Spleen (tissue), 11 donors: ENCODE results near the gene UCP2. TPM values are rescaled to one million over a fixed set of nuclear protein-coding genes. Genes with fewer than 3 reads are reported as not detected.

ENCODE experiments used
- DNase-seq: peaks from one replicate; pipeline ENCODE4 v3.0.0-alpha.2; 2020
- H3K27ac ChIP-seq, 8 donors: fragments of 200-600 bp; sonication (generic) in 7 of 8; 1 replicate in 4 of 8; 2 replicates in 4 of 8; pipeline versions ENCODE4 v1.5.0 to v1.8.0; 2016 to 2021; ENCODE audit warnings: inconsistent platforms in 4 of 8, mild to moderate bottlenecking in 4 of 8, moderate library complexity in 1 of 8
- H3K27me3 ChIP-seq, 7 donors: fragments of 200-600 bp; sonication (generic) in 6 of 7; replicated peaks in 1 of 7; 1 replicate in 4 of 7; 2 replicates in 3 of 7; pipeline versions ENCODE4 v1.5.0 to v1.8.0; 2016 to 2021; ENCODE audit warnings: inconsistent platforms in 3 of 7, mild to moderate bottlenecking in 1 of 7
- H3K36me3 ChIP-seq, 6 donors: fragments of 200-600 bp; sonication (generic) in 5 of 6; 1 replicate in 4 of 6; 2 replicates in 2 of 6; pipeline versions ENCODE4 v1.5.0 to v1.8.0; 2016 to 2021; ENCODE audit warnings: inconsistent platforms in 2 of 6
- H3K4me1 ChIP-seq, 6 donors: fragments of 200-600 bp; sonication (generic) in 5 of 6; 1 replicate in 3 of 6; 2 replicates in 3 of 6; pipeline versions ENCODE4 v1.5.0 to v1.8.0; 2016 to 2021; ENCODE audit warnings: inconsistent platforms in 3 of 6
- H3K4me3 ChIP-seq, 8 donors: fragments of 200-600 bp; sonication (generic) in 7 of 8; 1 replicate in 4 of 8; 2 replicates in 4 of 8; pipeline versions ENCODE4 v1.5.0 to v1.8.0; 2016 to 2021; ENCODE audit warnings: inconsistent platforms in 4 of 8, mild to moderate bottlenecking in 4 of 8, moderate library complexity in 2 of 8
- H3K9me3 ChIP-seq, 8 donors: fragments of 200-600 bp; sonication (generic) in 7 of 8; 1 replicate in 4 of 8; 2 replicates in 4 of 8; pipeline versions ENCODE4 v1.5.0 to v1.8.0; 2016 to 2021; ENCODE audit warnings: inconsistent platforms in 4 of 8
- POLR2A ChIP-seq, 3 donors: fragments of 450-650 bp; IDR thresholded peaks; one replicate each; pipeline ENCODE4 v1.5.1; 2017; ENCODE audit warnings: antibody characterized with exemption in 3 of 3, mild to moderate bottlenecking in 1 of 3
- POLR2AphosphoS5 ChIP-seq, 3 donors: sonication (generic); formaldehyde crosslinking; IDR thresholded peaks; one replicate each; pipeline ENCODE4 v1.5.1; 2017; ENCODE audit warnings: antibody characterized with exemption in 3 of 3
- WGBS, 5 donors: extraction: QIAGEN DNeasy Blood & Tissue Kit in 3 of 5; methylation state at CpG; one replicate each; pipeline versions ENCODE4 v1.1.5 to v1.1.7; 2013 to 2018; 5-methylcytosine and 5-hydroxymethylcytosine counted together
- intact Hi-C: fragments of 100-400 bp; cut with DNase I; formaldehyde crosslinking; loops from one replicate; pipeline ENCODE4 v1.15.0; 2023; ENCODE audit warnings: low total_unique reads
- polyA plus RNA-seq, 3 donors: library from polyadenylated mRNA; stranded (reverse); fragments of 200-250 nt; gene quantifications; one replicate each; pipeline ENCODE4 v1.2.1, GENCODE V29; 2013
- total RNA-seq, 7 donors: library from RNA; depleted of rRNA in 3 of 7; stranded (reverse); fragments of >200 nt in 3 of 7; fragmentation: NEBNext Ultra II Directional in 4 of 7; extraction: Animal tissue kit (Norgen Biotek cat#: 25700) in 4 of 7; gene quantifications; one replicate each; pipeline versions ENCODE4 v1.1.0 to v1.2.1, GENCODE V29; 2016 to 2021
- TF ChIP-seq, protein P1 (sequence below), 11 experiments: fragments of 200-600 bp in 7 of 11; fragments of 450-650 bp in 4 of 11; sonication (generic) in 4 of 11; IDR thresholded peaks in 8 of 11; conservative IDR thresholded peaks in 3 of 11; 1 replicate in 7 of 11; 2 replicates in 4 of 11; pipeline versions ENCODE4 v1.4.0 to v1.8.0; 2016 to 2021; ENCODE audit warnings: antibody characterized with exemption in 11 of 11, inconsistent platforms in 4 of 11, mild to moderate bottlenecking in 1 of 11
- donor health status: healthy with polysubstance abuse.
- donor health status: DM: no; HTN: no; CAD: no; lungs with moderate emphysema.
- donor health status: DM: no; HTN: no; CAD: no.
- donor health status: Bipolar disorder and iron deficiency.
- donor health status: healthy.
- donor health status: DM: no; HTN: no; CAD: no.
- donor health status: DM: yes; HTN: yes; CAD: no.

Gene UCP2
- total and polyA plus RNA-seq, 10 donors = 209 to 556 (median 401) TPM

- intact Hi-C loops = no loop called here
- peak in 1 of 3 donors; percentile 46 for TF ChIP-seq POLR2AphosphoS5 (IDR thresholded peaks at IDR 0.05)
- TF ChIP-seq, protein P1, sequence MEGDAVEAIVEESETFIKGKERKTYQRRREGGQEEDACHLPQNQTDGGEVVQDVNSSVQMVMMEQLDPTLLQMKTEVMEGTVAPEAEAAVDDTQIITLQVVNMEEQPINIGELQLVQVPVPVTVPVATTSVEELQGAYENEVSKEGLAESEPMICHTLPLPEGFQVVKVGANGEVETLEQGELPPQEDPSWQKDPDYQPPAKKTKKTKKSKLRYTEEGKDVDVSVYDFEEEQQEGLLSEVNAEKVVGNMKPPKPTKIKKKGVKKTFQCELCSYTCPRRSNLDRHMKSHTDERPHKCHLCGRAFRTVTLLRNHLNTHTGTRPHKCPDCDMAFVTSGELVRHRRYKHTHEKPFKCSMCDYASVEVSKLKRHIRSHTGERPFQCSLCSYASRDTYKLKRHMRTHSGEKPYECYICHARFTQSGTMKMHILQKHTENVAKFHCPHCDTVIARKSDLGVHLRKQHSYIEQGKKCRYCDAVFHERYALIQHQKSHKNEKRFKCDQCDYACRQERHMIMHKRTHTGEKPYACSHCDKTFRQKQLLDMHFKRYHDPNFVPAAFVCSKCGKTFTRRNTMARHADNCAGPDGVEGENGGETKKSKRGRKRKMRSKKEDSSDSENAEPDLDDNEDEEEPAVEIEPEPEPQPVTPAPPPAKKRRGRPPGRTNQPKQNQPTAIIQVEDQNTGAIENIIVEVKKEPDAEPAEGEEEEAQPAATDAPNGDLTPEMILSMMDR (IDR thresholded peaks at IDR 0.05 in 8 of 11, conservative IDR thresholded peaks at IDR 0.05 in 3 of 11) = no peak
- TF ChIP-seq POLR2A (IDR thresholded peaks at IDR 0.05) = no peak
- Histone ChIP-seq H3K4me1 (peaks cover 0 to 84% (median 48%) of the 10 kb centered on the region in 6 donors), H3K27me3 (no peaks in the 10 kb centered on the region), H3K4me3 (peak overlapping the region in 1 of 8 donors; percentile 34), H3K9me3 (no peaks in the 10 kb centered on the region), H3K27ac (peak overlapping the region; percentile 17 to 86 (median 68)), H3K36me3 (peaks cover 0 to 3% (median 0%) of the 10 kb centered on the region in 6 donors)
- no peak for DNase-seq
- 27 to 48% (median 45%) methylated on average over 2 of the region's 2 CpGs for WGBS, 5 donors
Measured at GRCh38 chr11:73995247-73995646, 12.6 kb upstream of the UCP2 start.

- H3K9me3 ChIP-seq = no peaks in the 10 kb centered on the region
Measured at GRCh38 chr11:73991471-73992006, 8.9 kb upstream of the UCP2 start.

DNA sequence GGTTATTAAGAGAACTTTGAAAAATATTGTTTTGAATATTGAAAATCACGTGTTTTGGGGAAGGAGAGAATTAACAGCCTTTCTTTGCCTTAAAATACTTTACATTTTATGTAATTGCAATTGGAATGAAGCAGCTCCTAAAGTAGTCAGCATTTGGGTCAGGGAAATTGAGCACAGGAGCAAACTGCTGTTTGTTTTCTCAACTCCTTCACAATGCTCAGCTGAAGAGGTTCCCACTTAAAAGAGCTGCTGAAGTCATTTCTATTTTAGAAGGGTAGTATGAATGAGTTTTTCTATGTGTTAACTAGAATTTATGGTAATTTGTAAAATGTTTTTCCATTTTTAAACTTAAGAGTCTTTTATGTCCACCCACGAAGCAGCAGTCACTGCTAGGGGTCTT is 8.1 kb upstream of the UCP2 start:
- no peak for DNase-seq
- Histone ChIP-seq H3K27me3 (no peaks in the 10 kb centered on the region), H3K4me3 (no peak overlapping the region), H3K4me1 (peaks cover 0 to 55% (median 31%) of the 10 kb centered on the region in 6 donors), H3K27ac (no peak overlapping the region), H3K36me3 (no peaks in the 10 kb centered on the region), H3K9me3 (no peaks in the 10 kb centered on the region)
- WGBS, 5 donors = 75 to 84% (median 81%) methylated on average over 2 of the region's 2 CpGs
- TF ChIP-seq POLR2A (IDR thresholded peaks at IDR 0.05) (no peak), POLR2AphosphoS5 (IDR thresholded peaks at IDR 0.05) (no peak)
- TF ChIP-seq, protein P1 (IDR thresholded peaks at IDR 0.05 in 8 of 11, conservative IDR thresholded peaks at IDR 0.05 in 3 of 11) = no peak
- intact Hi-C loops = no loop called here

More at GRCh38 chr11:73991471-73992006, 8.9 kb upstream of the UCP2 start:
- Histone ChIP-seq H3K27ac (peak overlapping the region in 1 of 8 donors; percentile 16), H3K4me3 (no peak overlapping the region), H3K4me1 (peaks cover 0 to 62% (median 39%) of the 10 kb centered on the region in 6 donors), H3K27me3 (no peaks in the 10 kb centered on the region), H3K36me3 (no peaks in the 10 kb centered on the region)
- DNase-seq = peak; percentile 58
- TF ChIP-seq POLR2A (IDR thresholded peaks at IDR 0.05) (no peak), POLR2AphosphoS5 (IDR thresholded peaks at IDR 0.05) (no peak)
- TF ChIP-seq, protein P1 (IDR thresholded peaks at IDR 0.05 in 8 of 11, conservative IDR thresholded peaks at IDR 0.05 in 3 of 11) = no peak
- 63 to 87% (median 72%) methylated on average over 6 of the region's 6 CpGs for WGBS, 5 donors
- intact Hi-C loops = no loop called here

- 91 to 96% (median 93%) methylated on average over 6 of the region's 6 CpGs for WGBS, 5 donors
- TF ChIP-seq POLR2A (IDR thresholded peaks at IDR 0.05) = no peak
- TF ChIP-seq, protein P1 (IDR thresholded peaks at IDR 0.05 in 8 of 11, conservative IDR thresholded peaks at IDR 0.05 in 3 of 11) = no peak
- no peak for TF ChIP-seq POLR2AphosphoS5 (IDR thresholded peaks at IDR 0.05)
- Histone ChIP-seq H3K4me1 (peaks cover 3 to 48% (median 24%) of the 10 kb centered on the region in 6 donors), H3K27me3 (no peaks in the 10 kb centered on the region), H3K36me3 (no peaks in the 10 kb centered on the region), H3K4me3 (no peak overlapping the region), H3K27ac (no peak overlapping the region), H3K9me3 (no peaks in the 10 kb centered on the region)
- DNase-seq = no peak
- intact Hi-C loops = no loop called here
Measured at GRCh38 chr11:73989156-73989555, 6.5 kb upstream of the UCP2 start.
